Pancreas (tissue), 10 donors: ENCODE measurements around the gene BCL11B. TPM values are rescaled to one million over a fixed set of nuclear protein-coding genes. Genes with fewer than 3 reads are reported as not detected.

Experiments
- ATAC-seq, 4 donors: fragments of 200-7000 bp; cut with Tn5 transposase; one replicate each; pipeline versions ENCODE4 v1.8.0 to v1.9.1; 2020; ENCODE audit warnings: mild to moderate bottlenecking in 4 of 4, moderate library complexity in 4 of 4
- DNase-seq, 6 donors: peaks; one replicate each; pipeline ENCODE4 v3.0.0-alpha.2; 2020
- FAIRE-seq: peaks from 2 replicates; lab custom pipeline; 2012; peaks lifted over from hg19 to GRCh38; lab: Jason Lieb, UNC
- H3K27ac ChIP-seq, 4 donors: fragments of 200-600 bp; sonication (generic); 1 replicate in 3 of 4; 2 replicates in 1 of 4; pipeline versions ENCODE4 v1.5.0 to v1.8.0; 2020
- H3K27me3 ChIP-seq, 4 donors: fragments of 200-600 bp; one replicate each; pipeline ENCODE4 v1.8.0; 2021
- H3K36me3 ChIP-seq, 3 donors: fragments of 200-600 bp; sonication (generic) in 1 of 3; one replicate each; pipeline versions ENCODE4 v1.5.0 to v1.8.0; 2020 to 2021
- H3K4me1 ChIP-seq, 3 donors: fragments of 200-600 bp; one replicate each; pipeline ENCODE4 v1.8.0; 2021
- H3K4me3 ChIP-seq, 4 donors: fragments of 200-600 bp; sonication (generic) in 2 of 4; one replicate each; pipeline versions ENCODE4 v1.5.0 to v1.8.0; 2020 to 2021
- H3K9me3 ChIP-seq, 4 donors: fragments of 200-600 bp; one replicate each; pipeline ENCODE4 v1.8.0; 2021
- CTCF ChIP-seq, 4 donors: fragments of 200-600 bp; sonication (generic) in 3 of 4; IDR thresholded peaks; one replicate each; pipeline versions ENCODE4 v1.5.0 to v1.8.0; 2021; ENCODE audit warnings: antibody characterized with exemption in 4 of 4
- WGBS, 2 donors: extraction: QIAGEN DNeasy Blood & Tissue Kit; methylation state at CpG; one replicate each; pipeline ENCODE4 v1.1.7; 2013; 5-methylcytosine and 5-hydroxymethylcytosine counted together
- intact Hi-C, 3 donors: fragments of 100-400 bp; cut with DNase I; formaldehyde crosslinking; loops; one replicate each; pipeline versions ENCODE4 v1.11.1 to v1.14.2; 2022
- polyA plus RNA-seq, 2 donors: library from polyadenylated mRNA; stranded (reverse); fragments of 200-250 nt; gene quantifications; one replicate each; pipeline ENCODE4 v1.2.3, GENCODE V29; 2013
- total RNA-seq, 6 donors: library from RNA; stranded (reverse); fragmentation: NEBNext Ultra II Directional in 4 of 6; extraction: Animal tissue kit (Norgen Biotek cat#: 25700) in 4 of 6; gene quantifications; one replicate each; pipeline versions ENCODE4 v1.2.1 to v1.2.4, GENCODE V29; 2021 to 2023
- donor health status: healthy with polysubstance abuse.
- donor health status: DM: no; HTN: no; CAD: no; lungs with moderate emphysema.
- donor health status: DM: no; HTN: no; CAD: no.
- donor health status: control.
- donor health status: control.
- donor health status: Bipolar disorder and iron deficiency.
- donor health status: DM: yes; HTN: yes; CAD: no.
- donor health status: DM: no; HTN: no; CAD: no.
- donor health status: DM: no; HTN: no; CAD: no.
- donor health status: DM: yes; HTN: yes; CAD: no.

The BCL11B gene
- total and polyA plus RNA-seq, 8 donors = 0.04 to 0.47 (median 0.27) TPM

DNA sequence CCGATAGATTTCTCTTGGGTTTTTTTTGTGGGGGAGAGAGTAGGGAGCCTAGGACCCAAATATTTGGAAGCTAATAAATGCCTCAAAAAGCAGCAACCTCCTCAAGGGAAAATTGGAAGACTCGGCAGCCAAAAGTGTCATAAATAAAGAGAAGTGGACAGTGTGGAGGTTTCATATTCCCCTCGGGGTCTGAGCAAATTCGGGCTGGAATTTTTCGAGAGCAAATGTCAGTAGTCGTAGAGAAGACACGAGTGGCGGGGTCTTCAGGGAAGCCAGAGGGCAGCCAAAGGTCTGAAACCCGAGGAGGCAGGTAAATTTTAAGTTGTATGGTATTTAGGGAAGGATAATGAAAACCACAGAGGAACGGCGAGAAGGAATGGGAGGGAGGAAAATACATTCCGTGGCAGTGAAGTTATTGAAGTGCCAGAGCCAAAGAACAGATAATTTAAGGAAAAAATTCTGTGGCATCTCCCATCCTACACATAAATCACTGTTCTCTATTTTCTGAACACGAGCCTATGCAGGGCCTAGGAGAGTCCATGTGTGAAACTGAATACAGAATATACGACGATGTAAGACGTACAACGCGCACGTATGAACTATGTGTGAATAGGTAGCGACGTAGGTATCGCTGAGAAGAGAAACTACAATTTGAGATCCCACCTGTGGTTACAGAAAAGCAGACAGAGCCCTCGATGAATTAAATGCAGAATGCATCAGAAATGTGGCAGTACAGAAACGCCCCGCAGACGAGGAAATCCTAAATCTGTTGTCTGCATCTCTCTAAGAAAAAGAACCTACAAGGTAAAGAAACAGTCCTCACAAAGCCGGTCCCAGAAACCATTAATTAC is 12.9 kb downstream of the BCL11B start:
- 64 to 75% methylated on average over 27 of the region's 27 CpGs for WGBS, 2 donors
- no peaks in the 10 kb centered on the region for H3K9me3 ChIP-seq
- no peak for TF ChIP-seq CTCF (IDR thresholded peaks at IDR 0.05)
- no peak for FAIRE-seq
- intact Hi-C loops = no loop called here
- H3K4me3 ChIP-seq = no peak overlapping the region
- H3K27me3 ChIP-seq = no peaks in the 10 kb centered on the region
- H3K4me1 ChIP-seq = no peaks in the 10 kb centered on the region
- H3K36me3 ChIP-seq = no peaks in the 10 kb centered on the region
- no peak for ATAC-seq
- no peak overlapping the region for H3K27ac ChIP-seq
- DNase-seq = no peak

DNA sequence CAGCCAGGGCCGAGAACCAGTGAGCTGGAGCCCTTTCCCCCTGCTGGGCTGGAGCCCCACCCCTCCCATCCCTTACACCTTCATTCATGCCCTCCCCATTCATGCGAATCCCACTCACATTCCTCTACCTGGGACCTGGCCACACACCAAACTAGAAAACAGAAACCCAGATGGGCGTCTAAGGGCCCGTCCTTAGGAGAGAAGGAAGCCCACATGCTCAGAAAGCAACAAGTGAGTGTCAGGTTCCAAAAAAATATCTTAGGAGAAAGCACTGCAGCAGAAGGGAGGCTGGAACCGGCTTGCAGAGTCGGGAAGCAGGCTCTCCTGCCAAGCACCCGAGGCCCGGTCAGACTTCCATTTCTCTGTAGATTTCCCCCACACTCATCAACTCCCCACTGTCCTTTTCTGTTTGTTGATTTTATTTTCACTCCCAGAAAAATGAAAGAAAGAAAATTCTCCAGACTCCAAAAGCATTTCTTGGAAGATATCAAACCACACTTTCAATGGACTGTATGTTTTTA is 13.6 kb downstream of the BCL11B start:
- intact Hi-C loops = no loop called here
- no peaks in the 10 kb centered on the region for H3K36me3 ChIP-seq
- no peak overlapping the region for H3K27ac ChIP-seq
- no peaks in the 10 kb centered on the region for H3K4me1 ChIP-seq
- ATAC-seq (no peak), FAIRE-seq (no peak), DNase-seq (no peak)
- 46 to 56% methylated on average over 8 of the region's 8 CpGs for WGBS, 2 donors
- TF ChIP-seq CTCF (IDR thresholded peaks at IDR 0.05) = no peak
- H3K9me3 ChIP-seq = no peaks in the 10 kb centered on the region
- no peak overlapping the region for H3K4me3 ChIP-seq
- H3K27me3 ChIP-seq = no peaks in the 10 kb centered on the region

GRCh38 chr14:99257673-99258221 is 14.2 kb downstream of the BCL11B start:
- ATAC-seq = no peak
- WGBS, 2 donors = 64 to 73% methylated on average over 16 of the region's 16 CpGs
- Histone ChIP-seq H3K9me3 (no peaks in the 10 kb centered on the region), H3K36me3 (no peaks in the 10 kb centered on the region), H3K4me1 (no peaks in the 10 kb centered on the region), H3K27me3 (no peaks in the 10 kb centered on the region), H3K4me3 (no peak overlapping the region), H3K27ac (no peak overlapping the region)
- no peak for DNase-seq
- intact Hi-C loops = no loop called here
- no peak for FAIRE-seq
- TF ChIP-seq CTCF (IDR thresholded peaks at IDR 0.05) = no peak

DNA sequence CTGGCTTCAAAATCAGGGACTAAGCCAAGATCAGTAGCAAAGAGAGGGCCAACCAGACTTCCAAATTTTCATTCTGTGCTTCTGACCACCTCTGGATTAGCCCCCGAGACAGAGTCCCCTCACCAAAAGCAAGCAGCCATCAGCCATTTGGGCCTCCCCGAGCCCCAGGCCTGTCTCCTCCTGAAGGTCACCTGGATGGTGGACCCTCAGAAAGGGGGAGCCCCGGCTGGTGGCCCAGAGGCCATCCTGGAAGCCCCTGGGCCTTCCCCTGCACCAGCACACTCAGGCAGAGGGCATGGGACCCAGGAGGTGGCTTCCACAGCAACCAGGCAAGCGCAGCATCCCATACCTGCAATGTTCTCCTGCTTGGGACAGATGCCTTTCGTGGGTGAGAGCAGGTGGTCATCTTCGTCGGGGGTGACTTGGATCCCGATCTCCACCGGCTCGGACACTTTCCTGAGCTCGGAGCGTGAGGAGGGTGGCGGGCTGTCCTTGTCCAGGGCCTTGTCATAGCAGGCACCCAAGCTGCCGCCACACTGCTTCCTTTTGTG is 14.8 kb downstream of the BCL11B start:
- intact Hi-C loops = no loop called here
- H3K9me3 ChIP-seq = no peaks in the 10 kb centered on the region
- DNase-seq (no peak), FAIRE-seq (no peak), ATAC-seq (no peak)
- no peak for TF ChIP-seq CTCF (IDR thresholded peaks at IDR 0.05)
- H3K4me3 ChIP-seq = no peak overlapping the region
- H3K4me1 ChIP-seq = no peaks in the 10 kb centered on the region
- H3K27me3 ChIP-seq = no peaks in the 10 kb centered on the region
- no peak overlapping the region for H3K27ac ChIP-seq
- no peaks in the 10 kb centered on the region for H3K36me3 ChIP-seq
- WGBS, 2 donors = 75 to 78% methylated on average over 14 of the region's 14 CpGs
